GM12891 (cell line): ENCODE measurements around the gene MDC1.

Experiments
- DNase-seq: peaks from one replicate; pipeline ENCODE4 v3.0.0; 2011; ENCODE audit warnings: low spot score; ENCODE audit not compliant: insufficient read length
- FAIRE-seq: peaks from 2 replicates; lab custom pipeline; 2011; peaks lifted over from hg19 to GRCh38; lab: Jason Lieb, UNC
- PAX5 ChIP-seq: IDR thresholded peaks from 2 replicates; pipeline ENCODE4 v1.6.1; 2011; ENCODE audit warnings: low read length, moderate library complexity, mild to moderate bottlenecking; ENCODE audit not compliant: insufficient read depth, severe bottlenecking
- POLR2A ChIP-seq: IDR thresholded peaks from 2 replicates; pipeline ENCODE4 v1.6.1; 2011; ENCODE audit warnings: low read depth, low read length, control low read depth
- POLR2AphosphoS5 ChIP-seq: IDR thresholded peaks from 2 replicates; pipeline ENCODE4 v1.6.1; 2011; ENCODE audit warnings: low read depth, low read length, control low read depth
- POU2F2 ChIP-seq: IDR thresholded peaks from 2 replicates; pipeline ENCODE4 v1.6.1; 2011; ENCODE audit warnings: low read depth, mild to moderate bottlenecking, control low read depth, low read length, moderate library complexity
- SPI1 ChIP-seq: IDR thresholded peaks from 2 replicates; pipeline ENCODE4 v1.6.1; 2011; ENCODE audit warnings: low read depth, low read length, control low read depth
- TAF1 ChIP-seq: IDR thresholded peaks from 2 replicates; pipeline ENCODE4 v1.6.1; 2011; ENCODE audit warnings: low read depth, low read length, control low read depth

The MDC1 gene

GRCh38 chr6:30744054-30744805, 27.1 kb upstream of the MDC1 start, which contains the start of gene IER3:
IER3 (minus strand) TSS chr6:30744547; CDS start chr6:30744518, 29 bp downstream.
- TF ChIP-seq SPI1 (no peak), POU2F2 (peak; percentile 79; the same call in 1 of the 2 replicates), TAF1 (peak; percentile 87), POLR2A (peak; percentile 99), POLR2AphosphoS5 (peak; percentile 98), PAX5 (no peak)
- DNase-seq = no peak
- FAIRE-seq = peak; percentile 72

DNA sequence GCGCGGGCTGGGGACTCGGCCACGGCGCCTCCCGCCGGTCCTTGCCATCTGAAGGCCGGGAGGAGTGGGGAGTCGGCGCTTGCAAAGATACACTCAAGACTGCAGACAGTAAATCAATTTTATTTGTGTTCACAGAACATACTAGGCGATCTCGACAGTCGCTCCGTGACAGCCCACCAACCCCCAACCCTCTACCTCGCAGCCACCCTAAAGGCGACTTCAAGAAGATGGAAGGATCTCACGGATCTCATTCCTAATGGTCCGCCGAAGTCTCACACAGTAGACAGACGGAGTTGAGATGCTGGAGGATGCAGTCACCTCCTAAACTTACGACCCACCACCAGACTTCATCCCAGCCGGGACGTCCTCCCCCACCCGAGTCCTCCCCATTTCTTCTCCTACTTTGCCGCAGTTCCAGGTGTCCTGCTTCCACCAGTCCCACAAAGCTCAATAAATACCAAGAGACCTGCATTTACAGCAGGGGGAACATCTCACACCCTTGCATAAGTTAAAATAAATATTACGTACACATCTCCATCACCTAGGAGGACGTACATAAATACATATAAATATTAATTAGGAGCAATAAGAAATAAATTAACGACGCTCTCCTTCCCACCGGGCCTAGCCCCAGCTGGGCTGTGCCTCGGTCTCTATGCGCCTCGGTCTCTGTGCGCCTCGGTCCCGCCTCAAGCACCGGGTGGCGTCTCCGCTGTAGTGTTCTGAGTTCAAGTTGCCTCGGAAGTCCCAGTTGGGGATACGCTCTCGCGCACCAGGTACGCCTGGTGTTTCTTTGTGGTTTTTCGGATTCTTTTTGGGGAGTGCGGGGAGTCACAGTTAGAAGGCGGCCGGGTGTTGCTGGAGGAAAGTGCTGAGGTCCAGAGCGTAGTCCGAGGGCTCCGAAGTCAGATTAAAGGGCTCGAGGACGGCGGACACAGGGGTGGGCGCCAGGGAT, 26.3 kb upstream of the MDC1 start:
- DNase-seq (no peak), FAIRE-seq (no peak)
- TF ChIP-seq TAF1 = no peak
- no peak for TF ChIP-seq POU2F2
- no peak for TF ChIP-seq POLR2A
- no peak for TF ChIP-seq SPI1
- no peak for TF ChIP-seq PAX5
- TF ChIP-seq POLR2AphosphoS5 = no peak

DNA sequence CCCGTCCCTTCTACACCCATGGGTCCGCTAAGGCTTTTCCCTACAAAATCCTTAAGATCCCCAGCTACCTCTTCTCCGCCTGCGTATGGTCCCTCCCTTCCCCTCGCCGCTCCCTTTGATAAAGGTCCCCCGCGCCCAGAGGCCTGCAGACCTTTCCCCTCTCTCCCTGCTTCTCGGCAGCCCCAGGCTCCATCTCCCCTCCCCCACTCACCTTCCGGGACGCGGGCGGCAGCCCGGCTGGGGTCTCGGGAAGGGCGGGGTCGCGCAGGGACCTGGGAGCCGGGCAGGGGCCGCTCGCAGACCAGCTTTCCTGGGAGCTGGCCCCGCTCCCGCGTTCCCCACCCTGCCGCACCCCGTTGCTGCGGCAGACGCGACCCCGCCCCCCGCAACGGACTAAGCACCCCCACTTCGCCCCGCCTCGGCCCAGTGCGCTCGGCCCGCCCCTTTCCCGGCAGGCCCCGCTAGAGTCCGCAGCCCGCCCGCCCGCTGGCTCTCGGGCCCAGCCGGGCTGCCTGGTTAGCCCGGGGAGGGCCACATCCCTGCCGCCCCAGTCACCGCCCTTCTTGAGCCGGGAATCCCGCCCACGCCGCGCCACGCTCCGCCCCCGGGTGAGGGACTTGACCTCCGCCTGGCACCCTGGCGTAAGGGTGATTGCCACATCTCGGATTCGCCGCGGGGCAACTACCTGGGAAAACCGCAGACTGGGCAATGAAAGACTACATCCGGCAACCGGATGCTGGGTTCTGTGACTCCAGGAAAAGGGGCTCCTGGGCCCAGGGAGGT, 25.4 kb upstream of the MDC1 start, which contains the start of gene FLOT1:
Gene FLOT1, minus strand, starts transcription at position 372 of the 783 bp plus-strand sequence. CDS start 498 bp downstream, outside the sequence.
- FAIRE-seq (peak; percentile 78), DNase-seq (peak; percentile 90)
- TF ChIP-seq POLR2AphosphoS5 (peak; percentile 61; the same call in 1 of the 2 replicates), TAF1 (peak; percentile 47; the same call in 1 of the 2 replicates), PAX5 (no peak), POU2F2 (peak; percentile 53), POLR2A (0 out of 2 replicates have a peak, but pooled peaks have one; percentile 33), SPI1 (no peak)

DNA sequence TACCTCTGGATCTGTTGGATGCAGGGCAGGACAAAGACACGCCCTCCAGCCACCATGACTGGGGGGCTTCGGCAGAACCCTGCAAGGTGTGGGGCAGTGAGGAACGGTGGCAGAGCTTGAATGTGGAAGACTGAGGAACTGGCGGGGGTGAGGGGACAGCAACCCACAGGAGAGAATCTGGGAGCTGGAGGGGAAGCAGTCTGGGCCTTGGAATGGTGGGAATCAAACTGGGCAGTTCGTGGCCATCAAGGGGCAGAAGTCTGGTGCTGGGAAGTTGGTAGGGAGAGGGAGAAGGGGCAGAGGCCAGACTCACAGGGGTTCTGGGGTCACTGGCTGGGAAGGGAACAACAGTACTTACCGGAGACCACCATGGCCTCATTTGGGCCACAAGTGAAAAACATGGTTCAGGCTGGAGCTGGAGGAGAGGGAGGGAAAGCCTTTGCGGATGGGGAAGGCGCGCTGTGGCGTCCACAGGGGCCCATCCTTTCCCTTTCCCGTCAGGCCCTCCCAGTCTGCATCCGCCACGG, 24.8 kb upstream of the MDC1 start:
- no peak for TF ChIP-seq POLR2A
- TF ChIP-seq POLR2AphosphoS5 = peak; percentile 77
- TF ChIP-seq POU2F2 = no peak
- FAIRE-seq (no peak), DNase-seq (no peak)

DNA sequence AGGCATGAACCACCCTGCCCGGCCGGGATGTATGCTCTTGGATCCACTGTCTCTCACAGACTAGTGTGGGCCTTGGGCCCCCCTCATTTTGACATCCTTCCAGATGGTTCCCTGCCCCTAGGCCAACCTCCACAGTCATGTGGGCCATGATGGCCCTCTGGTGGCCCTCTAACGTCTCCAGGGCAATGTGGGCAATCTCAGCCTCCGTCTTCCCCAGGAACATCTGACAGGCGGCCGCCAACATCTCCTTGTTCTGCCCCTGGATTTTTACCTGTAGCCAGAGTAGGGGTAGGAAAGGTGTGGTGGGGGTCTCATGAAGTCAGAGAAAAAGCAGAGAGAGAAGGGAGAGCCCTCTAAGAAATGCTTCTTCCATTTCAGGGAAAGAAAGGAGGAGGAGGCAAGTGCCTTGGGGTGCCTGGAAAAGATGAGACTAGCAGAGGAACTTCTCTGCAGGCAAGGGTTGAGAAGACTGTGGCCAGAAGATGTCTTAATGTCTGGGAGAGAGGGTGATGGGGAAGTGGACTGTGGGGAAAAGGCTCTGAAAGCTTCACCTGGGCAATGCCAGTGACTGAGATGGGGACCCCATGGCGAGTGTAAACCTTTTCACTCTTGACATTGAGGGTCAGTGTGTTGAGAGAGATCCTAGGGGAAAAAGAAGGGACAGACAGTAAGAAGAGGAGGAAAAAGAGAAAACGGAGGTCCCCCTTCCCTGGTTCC, 24.1 kb upstream of the MDC1 start:
- TF ChIP-seq TAF1 = no peak
- TF ChIP-seq POLR2A = no peak
- no peak for TF ChIP-seq POU2F2
- TF ChIP-seq PAX5 = no peak
- no peak for TF ChIP-seq POLR2AphosphoS5
- TF ChIP-seq SPI1 = no peak
- FAIRE-seq = no peak
- DNase-seq = no peak

DNA sequence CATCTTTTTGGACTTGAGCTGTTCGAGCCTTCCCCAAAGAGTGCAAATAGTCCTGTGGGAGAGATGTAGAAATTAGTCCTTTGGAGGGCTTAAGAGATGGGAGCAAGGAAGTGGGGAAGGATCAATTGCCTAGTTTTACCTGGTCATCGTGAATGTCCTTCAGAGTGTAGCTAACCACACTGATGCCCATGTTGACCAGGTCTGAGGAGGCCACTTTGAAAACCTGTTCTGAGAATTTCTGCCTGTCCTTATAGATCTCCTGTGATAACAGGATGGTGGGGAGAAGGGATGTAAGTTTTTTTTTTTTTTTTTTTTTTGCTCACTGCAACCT, 23.4 kb upstream of the MDC1 start:
- DNase-seq (no peak), FAIRE-seq (no peak)
- TF ChIP-seq PAX5 = no peak
- no peak for TF ChIP-seq POLR2AphosphoS5
- TF ChIP-seq SPI1 = no peak
- no peak for TF ChIP-seq POU2F2
- no peak for TF ChIP-seq TAF1
- no peak for TF ChIP-seq POLR2A

- FAIRE-seq = no peak
- no peak for DNase-seq
- TF ChIP-seq TAF1 = no peak
- TF ChIP-seq PAX5 = no peak
- TF ChIP-seq SPI1 = no peak
- no peak for TF ChIP-seq POLR2A
- no peak for TF ChIP-seq POLR2AphosphoS5
- no peak for TF ChIP-seq POU2F2
Observed at GRCh38 chr6:30738532-30738931, 21.5 kb upstream of the MDC1 start.

GRCh38 chr6:30735668-30736314, 18.7 kb upstream of the MDC1 start:
- TF ChIP-seq TAF1 = no peak
- peak; percentile 90 for TF ChIP-seq SPI1
- DNase-seq (no peak), FAIRE-seq (peak; percentile 31)
